NK-92 treated with Interleukin-12 subunit alpha and Interleukin-12 subunit beta, amount 100 ng/mL, for 24 hours (cell line): ENCODE measurements around the gene TCHP.
"Not testable (repeated sequence)": the region's sequence is repeated elsewhere in the genome, so short reads cannot be mapped to it uniquely, and the experiment has no call there.

ENCODE experiments used
- DNase-seq: peaks from one replicate; lab custom pipeline; 2025; lab: John Stamatoyannopoulos, UW

Gene TCHP

GRCh38 chr12:109910254-109910968, 10.3 kb downstream of the TCHP start:
- DNase-seq = no peak

GRCh38 chr12:109910969-109911348, 10.9 kb downstream of the TCHP start:
- no peak for DNase-seq

GRCh38 chr12:109912855-109913321, 12.8 kb downstream of the TCHP start:
- DNase-seq = no peak

GRCh38 chr12:109914461-109914860, 14.4 kb downstream of the TCHP start:
- no peak for DNase-seq

GRCh38 chr12:109915171-109916040, 15.3 kb downstream of the TCHP start:
- DNase-seq = no peak

- no peak for DNase-seq
These were observed 16.0 kb downstream of the TCHP start for GRCh38 chr12:109916045-109916444.

GRCh38 chr12:109919456-109919855, 19.4 kb downstream of the TCHP start:
- DNase-seq = no peak

GRCh38 chr12:109920261-109920780, 20.2 kb downstream of the TCHP start:
- no peak for DNase-seq

- no peak for DNase-seq
These were observed 21.9 kb downstream of the TCHP start for GRCh38 chr12:109921982-109922381.

GRCh38 chr12:109923038-109923437, 23.0 kb downstream of the TCHP start:
- DNase-seq = no peak

GRCh38 chr12:109923481-109924245, 23.6 kb downstream of the TCHP start:
- no peak for DNase-seq

GRCh38 chr12:109925185-109925840, 25.2 kb downstream of the TCHP start:
- no peak for DNase-seq

- DNase-seq = no peak
These were observed 25.9 kb downstream of the TCHP start for GRCh38 chr12:109926016-109926415.

- DNase-seq = no peak
These were observed 26.6 kb downstream of the TCHP start for GRCh38 chr12:109926488-109927210.

- no peak for DNase-seq
These were observed 27.5 kb downstream of the TCHP start for GRCh38 chr12:109927622-109928021.

- no peak for DNase-seq
These were observed 28.1 kb downstream of the TCHP start for GRCh38 chr12:109928058-109928656.

GRCh38 chr12:109929326-109929725, 29.3 kb downstream of the TCHP start:
- DNase-seq = not testable (repeated sequence)

- DNase-seq = no peak
These were observed 30.1 kb downstream of the TCHP start for GRCh38 chr12:109930028-109930800.

- no peak for DNase-seq
These were observed 31.1 kb downstream of the TCHP start for GRCh38 chr12:109931143-109931542.
